ACHN (cell line): ENCODE measurements around the gene CLEC18C.
A peak's percentile ranks its signal among the peaks of the same experiment; 100 is the strongest.
"Not testable (repeated sequence)": the region's sequence is repeated elsewhere in the genome, so short reads cannot be mapped to it uniquely, and the experiment has no call there.

Experiments used
- DNase-seq: peaks from one replicate; pipeline ENCODE4 v3.0.0-alpha.2; 2015
- in situ Hi-C: cut with HindIII; loops from 2 replicates; pipeline ENCODE4 v1.10.0; 2017; ENCODE audit warnings: low sequenced_read_pairs, low pct_ligation_motif_present, low pct_unique_long_range_greater_than_20kb

The CLEC18C gene

DNA sequence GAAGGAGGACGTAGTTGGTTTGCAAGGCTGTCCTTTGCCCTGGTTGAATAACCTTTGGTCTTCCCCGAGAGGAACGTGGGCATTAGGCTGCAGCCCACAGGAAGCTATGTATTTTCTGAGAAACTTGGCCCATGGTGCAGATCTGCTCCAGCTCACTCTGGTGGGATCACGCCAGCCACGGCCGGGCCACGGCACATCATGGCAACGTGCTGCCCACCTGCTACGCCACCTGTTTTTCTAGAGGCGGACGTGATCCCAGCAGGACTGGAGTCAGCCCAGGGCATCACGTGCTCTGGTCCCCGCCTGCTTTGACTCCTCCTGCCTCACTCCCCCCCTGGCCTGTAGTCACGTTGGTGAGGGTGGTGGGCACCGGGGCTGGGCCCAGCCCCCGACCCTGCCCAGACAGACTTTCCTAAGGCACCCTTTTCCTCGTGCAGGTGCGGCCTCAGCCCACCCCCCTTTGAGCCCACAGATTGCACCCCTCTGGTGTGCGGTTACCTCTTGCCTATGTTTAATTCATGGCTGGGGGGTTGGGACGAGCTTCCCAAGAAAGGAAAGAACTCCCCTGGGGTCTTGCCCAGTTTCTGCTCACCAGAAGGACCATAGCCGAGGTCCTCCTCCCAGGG lies at the start of gene CLEC18C:
CLEC18C (plus strand) TSS at position 576 of the 626 bp plus-strand sequence. CDS start 492 bp downstream, outside the sequence.
- DNase-seq, in situ Hi-C loops: not testable (repeated sequence)

DNA sequence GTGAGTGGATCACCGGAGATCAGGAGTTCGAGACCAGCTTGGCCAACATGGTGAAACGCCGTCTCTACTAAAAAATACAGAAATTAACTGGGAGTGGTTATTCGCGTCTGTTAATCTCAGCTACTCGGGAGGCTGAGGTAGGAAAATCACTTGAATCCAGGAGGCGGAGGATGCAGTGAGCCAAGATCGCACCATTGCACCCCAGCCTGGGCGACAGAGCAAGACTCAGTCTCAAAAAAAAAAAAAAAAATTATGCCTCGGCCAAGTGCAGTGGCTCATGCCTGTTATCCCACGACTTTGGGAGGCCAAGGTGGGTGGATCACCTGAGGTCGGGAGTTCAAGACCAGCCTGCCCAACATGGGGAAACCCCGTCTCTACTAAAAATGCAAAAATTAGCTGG lies 49.8 kb upstream of the CLEC18C start:
- DNase-seq, in situ Hi-C loops: not testable (repeated sequence)

DNA sequence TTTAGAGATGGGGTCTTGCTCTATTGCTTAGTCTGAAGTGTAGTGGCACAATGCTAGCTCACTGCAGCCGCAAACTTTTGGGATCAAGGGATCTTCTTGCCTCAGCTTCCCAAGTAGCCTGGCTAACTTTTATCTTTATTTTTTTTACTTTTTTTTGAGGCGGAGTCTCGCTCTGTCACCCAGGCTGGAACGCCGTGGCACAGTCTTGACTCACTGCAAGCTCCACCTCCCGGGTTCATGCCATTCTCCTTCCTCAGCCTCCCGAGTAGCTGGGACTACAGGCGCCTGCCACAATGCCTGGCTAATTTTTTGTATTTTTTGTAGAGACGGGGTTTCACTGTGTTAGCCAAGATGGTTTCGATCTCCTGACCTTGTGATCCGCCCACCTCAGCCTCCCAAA lies 47.4 kb upstream of the CLEC18C start:
- DNase-seq, in situ Hi-C loops: not testable (repeated sequence)

DNA sequence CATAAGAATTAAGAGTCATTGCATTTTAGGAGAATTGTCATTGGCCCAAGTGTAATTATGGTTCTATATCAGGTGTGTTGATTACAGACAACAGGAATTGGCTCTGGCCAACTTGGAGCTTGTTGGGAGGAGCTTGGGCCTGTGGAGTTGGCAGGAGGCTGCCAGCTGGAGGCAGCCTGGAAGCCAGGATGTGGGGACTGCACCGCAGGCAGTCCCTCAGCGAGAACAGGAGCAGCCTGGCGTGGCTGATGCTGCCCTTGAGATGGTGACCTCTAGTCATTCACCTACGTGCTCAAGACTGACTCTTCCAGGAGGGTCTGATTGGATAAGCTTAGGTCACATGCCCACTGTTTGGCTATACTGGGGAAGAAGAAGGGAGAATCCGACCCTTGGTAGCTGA lies 45.9 kb upstream of the CLEC18C start:
- in situ Hi-C loops, DNase-seq: not testable (repeated sequence)

DNA sequence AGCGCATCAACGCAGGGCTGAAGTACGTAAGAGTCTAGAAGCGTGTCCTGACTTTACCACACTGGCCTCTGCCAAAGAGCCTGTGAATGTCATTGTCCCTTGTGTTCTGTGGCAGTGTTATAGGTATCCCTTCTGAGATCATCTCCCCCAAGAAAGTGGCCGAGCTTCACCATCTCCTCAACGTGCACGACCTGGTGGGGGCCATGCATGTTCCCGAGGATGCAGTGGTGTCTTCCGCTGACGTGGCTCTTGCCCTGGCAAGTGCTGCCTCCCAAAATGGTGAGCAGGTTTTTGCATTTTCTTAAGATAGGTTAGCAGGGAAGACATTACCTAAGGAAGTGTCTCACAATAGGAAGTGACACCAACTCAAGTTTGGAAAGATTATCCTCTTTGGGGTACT lies 44.7 kb upstream of the CLEC18C start:
- DNase-seq, in situ Hi-C loops: not testable (repeated sequence)

DNA sequence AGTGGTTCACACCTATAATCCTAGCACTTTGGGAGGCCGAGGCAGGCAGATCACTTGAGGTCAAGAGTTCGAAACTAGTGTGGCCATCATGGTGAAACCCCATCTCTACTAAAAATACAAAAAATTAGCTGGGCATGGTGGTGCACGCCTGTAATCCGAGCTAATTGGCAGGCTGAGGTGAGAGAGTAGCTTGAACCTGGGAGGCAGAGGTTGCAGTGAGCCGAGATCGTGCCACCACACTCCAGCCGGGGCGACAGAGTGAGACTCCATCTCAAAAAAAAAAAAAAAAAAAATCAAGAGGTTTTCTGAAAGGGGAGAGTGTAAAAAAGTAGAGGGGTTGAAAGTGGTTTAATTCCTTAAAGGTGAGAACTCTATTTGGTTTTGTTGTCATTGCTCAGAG lies 37.8 kb upstream of the CLEC18C start:
- DNase-seq, in situ Hi-C loops: not testable (repeated sequence)

DNA sequence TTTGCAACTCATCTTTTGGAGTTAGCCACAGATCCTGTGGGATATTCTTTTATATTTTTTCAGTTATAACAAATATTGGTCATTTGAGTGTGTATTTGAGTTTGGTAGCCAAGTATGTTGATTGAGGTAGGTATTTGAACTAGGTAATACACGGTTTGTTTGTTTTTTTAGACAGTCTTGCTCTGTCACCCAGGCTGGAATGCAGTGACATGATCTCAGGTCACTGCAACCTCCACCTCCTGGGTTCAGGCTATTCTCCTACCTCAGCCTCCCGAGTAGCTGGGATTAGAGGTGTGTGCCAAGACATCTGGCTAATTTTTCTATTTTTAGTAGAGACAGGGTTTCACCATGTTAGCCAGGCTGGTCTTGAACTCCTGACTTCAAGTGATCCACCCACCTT lies 37.0 kb upstream of the CLEC18C start:
- DNase-seq, in situ Hi-C loops: not testable (repeated sequence)

DNA sequence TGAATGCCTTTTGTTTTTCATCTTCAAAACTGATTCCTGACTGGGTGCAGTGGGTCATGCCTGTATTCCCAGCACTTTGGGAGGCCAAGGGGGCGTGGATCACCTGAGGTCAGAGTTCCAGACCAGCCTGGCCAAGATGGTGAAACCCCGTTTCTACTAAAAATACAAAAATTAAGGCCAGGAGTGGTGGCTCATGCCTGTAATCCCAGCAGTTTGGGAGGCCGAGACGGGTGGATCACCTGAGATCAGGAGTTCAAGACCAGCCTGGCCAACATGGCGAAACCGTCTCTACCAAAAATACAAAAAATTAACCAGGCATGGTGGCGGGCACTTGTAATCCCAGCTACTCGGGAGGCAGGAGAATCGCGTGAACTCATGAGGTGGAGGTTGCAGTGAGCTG lies 30.8 kb upstream of the CLEC18C start:
- DNase-seq, in situ Hi-C loops: not testable (repeated sequence)

DNA sequence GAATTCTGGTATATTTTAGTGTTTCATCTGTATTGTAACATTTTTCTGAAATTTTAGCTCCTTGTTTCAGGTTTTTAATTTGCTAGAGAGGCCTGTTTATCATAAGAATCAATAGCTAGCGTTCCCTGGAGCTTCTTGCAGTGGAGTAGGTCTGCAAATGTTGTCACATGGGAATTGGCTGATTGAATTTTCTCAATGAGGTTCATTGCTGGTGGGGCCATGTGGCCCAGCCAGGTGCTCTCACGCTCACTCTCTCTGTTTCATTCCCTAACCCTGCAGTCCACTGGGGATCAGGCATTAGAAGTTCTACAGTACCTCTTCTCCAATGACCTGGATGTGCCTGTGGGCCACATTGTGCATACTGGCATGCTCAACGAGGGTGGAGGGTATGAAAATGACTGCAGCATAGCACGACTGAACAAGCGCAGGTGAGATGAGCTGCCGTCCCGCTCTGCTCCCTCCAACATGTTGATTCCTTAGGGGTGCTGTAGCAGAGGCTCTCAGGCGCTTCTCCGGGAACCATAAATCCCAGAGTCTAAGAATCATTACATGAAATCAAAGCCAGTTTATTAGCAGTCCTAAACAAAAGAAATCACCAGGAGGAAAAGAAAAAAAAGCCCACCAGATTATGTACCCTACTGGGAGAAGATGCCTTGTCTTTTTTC lies 30.2 kb upstream of the CLEC18C start:
- in situ Hi-C loops, DNase-seq: not testable (repeated sequence)

DNA sequence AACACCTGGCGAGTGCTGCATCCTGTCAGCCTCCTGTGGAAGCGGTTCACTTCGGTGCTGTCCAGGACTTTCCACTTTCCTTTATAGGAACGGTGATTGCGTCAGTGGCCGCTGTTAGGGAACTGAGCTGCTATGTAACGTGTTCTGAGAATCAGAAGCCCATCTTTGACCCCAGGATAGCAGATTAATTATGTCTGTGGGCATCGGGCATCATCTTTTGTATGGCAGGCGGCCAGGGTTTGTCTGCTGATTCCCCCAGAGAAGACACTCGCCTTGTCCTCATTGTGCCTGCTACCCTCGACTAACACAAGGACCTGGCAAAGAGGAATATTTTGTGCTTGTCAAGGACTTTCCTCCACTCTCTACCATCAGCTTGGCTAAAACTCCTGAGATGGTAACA lies 25.7 kb upstream of the CLEC18C start:
- in situ Hi-C loops, DNase-seq: not testable (repeated sequence)

DNA sequence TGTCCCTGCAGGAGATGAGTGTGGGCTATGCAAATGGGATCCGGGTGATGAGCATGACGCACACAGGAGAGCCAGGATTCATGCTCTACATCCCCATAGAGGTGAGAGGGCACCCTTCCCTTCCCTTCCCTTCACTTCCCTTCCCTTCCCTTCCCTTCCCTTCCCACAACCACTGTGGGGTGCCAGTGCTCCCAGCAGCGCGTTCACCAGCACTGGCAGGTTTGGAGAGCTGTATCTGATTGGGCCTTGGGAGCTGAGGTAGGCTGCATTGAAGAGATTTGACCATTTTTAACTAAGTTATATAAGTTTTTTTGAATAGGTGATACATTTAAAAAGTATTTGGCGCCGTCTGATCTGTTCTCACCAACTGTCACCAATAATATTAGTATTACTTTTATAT lies 25.1 kb upstream of the CLEC18C start:
- DNase-seq, in situ Hi-C loops: not testable (repeated sequence)

DNA sequence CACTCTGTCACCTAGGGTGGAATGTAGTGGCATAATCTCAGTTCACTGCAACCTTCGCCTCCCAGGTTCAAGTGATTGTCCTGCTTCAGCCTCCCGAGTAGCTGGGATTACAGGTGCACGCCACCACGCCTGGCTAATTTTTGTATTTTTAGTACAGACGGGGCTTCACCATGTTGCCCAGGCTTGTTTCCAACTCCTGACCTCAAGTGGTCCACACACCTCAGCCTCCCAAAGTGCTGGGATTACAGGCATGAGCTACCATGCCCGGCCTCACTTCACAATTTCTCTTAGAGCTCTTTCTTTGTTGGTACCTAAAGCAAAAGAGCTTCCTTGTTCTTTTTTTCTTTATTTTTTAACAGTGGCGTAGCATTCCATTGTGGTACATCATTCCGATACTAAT lies 24.3 kb upstream of the CLEC18C start:
- DNase-seq, in situ Hi-C loops: not testable (repeated sequence)

DNA sequence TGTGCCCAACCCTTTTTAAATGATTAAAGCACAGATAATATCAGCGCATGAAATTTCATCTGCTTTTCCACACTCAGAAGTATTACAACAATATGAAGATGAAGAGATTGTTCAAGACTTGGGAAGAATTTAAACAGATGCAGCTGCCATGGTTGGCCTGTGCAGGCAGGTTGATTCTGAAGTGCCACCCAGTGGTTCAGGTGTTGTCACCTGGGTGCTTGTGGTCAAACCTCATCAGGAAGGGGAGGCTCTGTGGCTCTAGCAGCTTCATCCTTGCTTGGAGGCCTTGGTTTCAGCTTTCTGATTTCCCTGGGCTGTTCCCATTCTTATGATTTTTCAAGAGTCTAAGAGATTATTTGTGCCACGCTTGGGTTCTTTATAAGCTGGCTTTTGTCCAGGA lies 22.2 kb upstream of the CLEC18C start:
- DNase-seq: no peak
- in situ Hi-C loops: no loop called here

DNA sequence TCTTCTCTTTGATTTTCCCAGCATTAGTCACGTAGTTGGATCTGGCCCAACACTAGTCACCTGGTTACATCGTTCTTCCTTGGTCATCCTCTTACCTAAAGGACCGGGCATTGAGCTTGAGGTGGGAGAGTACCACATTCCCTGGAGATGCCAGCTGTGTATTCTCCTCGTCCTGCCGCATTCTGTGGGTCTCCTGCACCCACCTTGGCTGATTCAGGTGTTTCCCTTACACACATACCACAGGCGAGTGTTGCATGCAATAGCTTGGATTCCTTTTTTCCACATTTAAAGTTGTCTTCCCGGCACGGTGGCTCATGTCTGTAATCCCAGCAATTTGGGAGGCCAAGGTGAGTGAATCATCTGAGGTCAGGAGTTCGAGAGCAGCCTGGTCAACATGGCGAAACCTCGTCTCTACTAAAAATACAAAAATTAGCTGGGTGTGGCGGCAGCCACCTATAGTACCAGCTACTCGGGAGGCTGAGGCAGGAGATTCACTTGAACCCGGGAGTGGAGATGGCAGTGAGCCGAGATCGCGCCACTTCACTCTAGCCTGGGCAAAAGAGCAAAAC lies 21.6 kb upstream of the CLEC18C start:
- in situ Hi-C loops: no loop called here
- no peak for DNase-seq

DNA sequence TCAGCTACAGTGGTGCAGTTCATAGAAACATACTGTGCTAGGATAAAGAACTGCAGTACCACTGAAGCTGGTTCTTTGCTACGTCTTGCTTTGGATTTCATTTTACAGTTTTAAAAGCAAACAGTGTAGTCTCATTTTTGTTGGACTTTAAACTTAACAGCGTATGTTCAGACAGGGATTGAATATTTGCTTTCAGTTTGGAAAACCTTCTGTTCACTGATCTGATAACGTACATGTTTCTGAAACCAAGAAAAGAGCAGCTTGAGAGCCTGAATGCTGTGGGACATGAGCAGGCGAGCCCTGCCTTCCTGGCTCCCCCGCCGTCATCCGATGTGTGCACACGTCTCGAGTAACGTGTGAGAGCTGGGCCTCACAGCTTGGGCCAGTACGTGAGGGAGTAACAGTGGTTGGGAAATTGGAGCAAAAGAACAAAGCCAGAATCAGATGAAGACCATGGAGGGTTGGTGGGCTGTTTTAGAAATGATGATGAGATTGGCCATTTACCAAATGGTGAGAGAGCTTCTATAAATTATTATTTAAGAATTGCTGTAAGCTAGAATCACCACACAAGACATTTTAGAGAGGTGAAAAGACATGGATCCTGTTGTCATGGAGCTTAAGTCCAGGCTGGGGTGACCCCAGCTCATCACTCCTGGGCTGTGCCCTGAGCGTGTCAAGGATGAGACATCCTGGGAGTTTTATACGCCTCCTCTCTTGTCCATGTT lies 20.8 kb upstream of the CLEC18C start:
- DNase-seq: no peak
- in situ Hi-C loops: no loop called here

DNA sequence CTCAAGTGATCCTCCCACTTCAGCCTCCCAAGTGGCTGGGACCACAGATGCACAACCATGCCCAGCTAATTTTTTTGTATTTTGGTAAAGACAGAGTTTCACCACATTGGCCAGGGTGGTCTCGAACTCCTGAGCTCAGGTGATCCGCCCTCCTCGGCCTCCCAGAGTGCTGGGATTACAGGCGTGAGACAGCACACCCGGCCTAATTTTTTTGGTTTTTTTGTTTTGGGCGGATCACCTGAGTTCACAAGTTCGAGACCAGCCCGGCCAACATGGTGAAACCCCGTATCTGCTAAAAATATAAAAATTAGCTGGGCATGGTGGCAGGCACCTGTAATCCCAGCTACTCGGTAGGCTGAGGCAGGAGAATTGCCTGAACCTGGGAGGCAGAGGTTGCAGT lies 18.9 kb upstream of the CLEC18C start:
- in situ Hi-C loops, DNase-seq: not testable (repeated sequence)

DNA sequence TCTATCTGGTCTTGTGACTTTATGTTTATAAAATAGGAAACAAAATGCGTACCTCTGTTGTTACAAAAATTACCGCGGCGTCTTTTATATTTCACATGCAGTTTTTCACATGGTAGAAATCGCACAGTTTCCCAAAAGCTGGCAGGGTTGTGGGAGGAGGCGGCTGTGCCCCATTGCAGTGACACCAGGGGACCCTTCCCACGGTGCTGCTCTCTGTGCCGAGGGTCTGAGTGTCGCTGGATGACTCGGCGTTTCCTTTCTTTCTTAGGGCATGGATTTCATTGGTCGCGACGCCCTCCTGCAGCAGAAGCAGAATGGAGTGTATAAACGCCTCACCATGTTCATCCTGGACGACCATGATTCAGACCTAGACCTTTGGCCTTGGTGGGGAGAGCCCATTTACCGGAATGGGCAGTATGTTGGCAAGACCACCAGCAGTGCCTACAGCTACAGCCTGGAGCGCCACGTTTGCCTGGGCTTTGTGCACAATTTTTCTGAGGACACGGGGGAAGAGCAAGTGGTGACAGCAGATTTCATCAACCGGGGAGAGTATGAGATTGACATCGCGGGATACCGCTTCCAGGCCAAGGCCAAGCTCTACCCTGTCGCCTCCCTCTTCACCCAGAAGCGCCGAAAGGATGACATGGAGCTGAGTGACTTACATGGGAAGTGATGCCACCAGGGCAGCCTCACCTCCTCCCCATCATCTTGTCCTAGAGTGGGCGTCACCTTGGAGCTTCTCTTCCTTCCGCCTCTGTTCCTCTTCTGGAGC lies 17.2 kb upstream of the CLEC18C start:
- in situ Hi-C loops: no loop called here

DNA sequence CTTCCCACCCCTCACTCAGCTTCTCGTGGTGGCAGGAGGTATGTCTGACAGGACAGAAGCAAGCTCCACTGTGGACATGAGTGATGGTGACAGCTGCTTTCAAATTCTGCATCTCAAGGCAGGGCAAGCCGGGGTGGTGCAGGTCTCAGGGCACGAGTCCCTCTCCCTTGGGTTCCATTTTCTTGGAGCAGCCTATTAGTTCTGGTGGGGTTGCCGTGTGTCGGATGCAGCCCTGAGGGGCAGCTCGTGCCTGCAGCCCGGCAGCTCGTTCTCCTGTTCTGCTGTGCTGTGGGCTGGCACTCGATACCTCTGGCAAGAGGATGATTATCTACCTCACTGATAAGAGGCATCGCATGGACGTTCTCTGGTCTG lies 16.5 kb upstream of the CLEC18C start:
- in situ Hi-C loops: no loop called here
- peak; percentile 4 for DNase-seq

More for the DNA sequence above, 17.2 kb upstream of the CLEC18C start:
- no peak for DNase-seq
